GM19438 (cell line): ENCODE measurements around the gene POLDIP2.

Experiments
- ATAC-seq: cut with Tn5 transposase; IDR thresholded peaks from one replicate; pipeline ENCODE4 v1.9.1; 2021; ENCODE audit warnings: low read depth; ENCODE audit not compliant: unreplicated experiment

Gene POLDIP2

GRCh38 chr17:28390563-28390962, 33.2 kb upstream of the POLDIP2 start:
- no peak for ATAC-seq

DNA sequence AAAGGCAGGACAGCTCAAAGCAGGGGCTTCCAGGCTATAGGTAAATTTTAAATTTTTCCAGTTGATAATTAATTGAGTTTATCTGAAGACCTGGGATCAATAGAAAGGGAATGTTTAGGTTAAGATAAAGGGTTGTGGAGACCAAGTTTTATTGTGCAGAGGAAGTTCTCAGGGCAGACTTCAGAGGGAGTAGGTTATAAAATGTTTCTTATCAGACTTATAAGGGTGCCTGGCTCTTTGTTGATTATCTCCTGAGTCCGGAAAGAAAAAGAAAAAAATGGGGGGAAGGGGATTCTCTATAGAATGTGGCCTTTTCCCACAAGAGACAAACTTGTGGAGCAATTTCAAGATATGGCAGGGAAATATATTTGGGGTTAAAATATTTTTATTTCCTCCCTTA, 32.8 kb upstream of the POLDIP2 start:
- no peak for ATAC-seq

DNA sequence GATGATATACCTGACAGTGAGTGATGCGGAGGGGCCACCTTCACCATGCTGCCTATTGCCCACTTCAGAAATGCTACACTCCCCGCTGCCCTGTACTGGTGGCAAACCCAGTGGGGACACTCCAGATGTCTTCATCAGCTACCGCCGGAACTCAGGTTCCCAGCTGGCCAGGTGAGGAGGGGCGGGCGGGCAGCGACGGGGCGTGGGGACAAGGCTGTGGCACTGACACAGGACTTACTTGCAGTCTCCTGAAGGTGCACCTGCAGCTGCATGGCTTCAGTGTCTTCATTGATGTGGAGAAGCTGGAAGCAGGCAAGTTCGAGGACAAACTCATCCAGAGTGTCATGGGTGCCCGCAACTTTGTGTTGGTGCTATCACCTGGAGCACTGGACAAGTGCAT, 30.8 kb upstream of the POLDIP2 start:
- ATAC-seq: no peak

- ATAC-seq: no peak
These were observed 29.1 kb upstream of the POLDIP2 start for GRCh38 chr17:28386391-28386790.

- ATAC-seq: no peak
These were observed 28.1 kb upstream of the POLDIP2 start for GRCh38 chr17:28385406-28385805.

- no peak for ATAC-seq
These were observed 27.7 kb upstream of the POLDIP2 start for GRCh38 chr17:28385037-28385400.

DNA sequence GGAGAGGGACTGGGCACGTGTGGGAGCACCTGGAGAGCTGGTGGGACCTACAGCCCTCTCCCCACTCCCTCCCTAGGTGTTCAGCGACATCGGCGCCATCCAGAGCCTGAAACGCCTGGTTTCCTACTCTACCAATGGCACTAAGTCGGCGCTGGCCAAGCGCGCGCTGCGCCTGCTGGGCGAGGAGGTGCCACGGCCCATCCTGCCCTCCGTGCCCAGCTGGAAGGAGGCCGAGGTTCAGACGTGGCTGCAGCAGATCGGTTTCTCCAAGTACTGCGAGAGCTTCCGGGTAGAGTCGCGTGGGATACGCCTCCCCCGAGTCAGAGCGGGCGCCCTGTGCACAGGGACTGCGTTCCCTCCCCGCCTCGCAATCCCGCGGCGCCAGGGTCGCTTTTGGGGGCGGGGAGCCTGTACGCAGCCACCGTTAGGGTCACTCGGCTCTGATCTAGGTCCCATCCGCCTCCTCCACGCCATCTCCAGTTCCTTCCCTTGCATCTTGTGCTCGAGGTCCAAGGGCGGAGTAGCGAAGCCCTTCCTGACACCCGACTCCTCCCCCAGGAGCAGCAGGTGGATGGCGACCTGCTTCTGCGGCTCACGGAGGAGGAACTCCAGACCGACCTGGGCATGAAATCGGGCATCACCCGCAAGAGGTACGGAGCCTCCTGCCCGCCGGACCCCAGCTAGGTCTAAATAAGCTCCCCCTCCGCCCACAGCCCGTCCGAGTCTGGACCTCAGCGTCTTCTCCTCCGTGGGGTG, 27.1 kb upstream of the POLDIP2 start:
- no peak for ATAC-seq

- ATAC-seq: no peak
These were observed 24.0 kb upstream of the POLDIP2 start for GRCh38 chr17:28381141-28381825.

- no peak for ATAC-seq
These were observed 22.8 kb upstream of the POLDIP2 start for GRCh38 chr17:28379814-28380801.

DNA sequence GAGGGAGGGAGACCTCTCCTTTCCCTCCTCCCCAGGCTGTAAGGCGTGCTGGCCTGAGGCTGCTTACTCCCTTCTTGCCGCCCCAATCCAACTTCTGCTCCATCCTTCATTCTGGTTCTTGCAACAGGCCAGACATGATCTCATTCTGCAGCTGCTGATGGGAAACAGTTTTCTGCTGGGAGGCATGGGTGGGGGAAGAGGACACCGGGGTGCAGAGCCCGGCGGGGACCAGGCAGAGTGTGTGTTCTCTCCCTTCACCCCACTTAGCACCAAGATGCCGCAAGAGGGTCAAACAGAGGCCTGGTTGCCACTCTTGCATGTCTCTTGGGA, 15.6 kb upstream of the POLDIP2 start:
- ATAC-seq: no peak

DNA sequence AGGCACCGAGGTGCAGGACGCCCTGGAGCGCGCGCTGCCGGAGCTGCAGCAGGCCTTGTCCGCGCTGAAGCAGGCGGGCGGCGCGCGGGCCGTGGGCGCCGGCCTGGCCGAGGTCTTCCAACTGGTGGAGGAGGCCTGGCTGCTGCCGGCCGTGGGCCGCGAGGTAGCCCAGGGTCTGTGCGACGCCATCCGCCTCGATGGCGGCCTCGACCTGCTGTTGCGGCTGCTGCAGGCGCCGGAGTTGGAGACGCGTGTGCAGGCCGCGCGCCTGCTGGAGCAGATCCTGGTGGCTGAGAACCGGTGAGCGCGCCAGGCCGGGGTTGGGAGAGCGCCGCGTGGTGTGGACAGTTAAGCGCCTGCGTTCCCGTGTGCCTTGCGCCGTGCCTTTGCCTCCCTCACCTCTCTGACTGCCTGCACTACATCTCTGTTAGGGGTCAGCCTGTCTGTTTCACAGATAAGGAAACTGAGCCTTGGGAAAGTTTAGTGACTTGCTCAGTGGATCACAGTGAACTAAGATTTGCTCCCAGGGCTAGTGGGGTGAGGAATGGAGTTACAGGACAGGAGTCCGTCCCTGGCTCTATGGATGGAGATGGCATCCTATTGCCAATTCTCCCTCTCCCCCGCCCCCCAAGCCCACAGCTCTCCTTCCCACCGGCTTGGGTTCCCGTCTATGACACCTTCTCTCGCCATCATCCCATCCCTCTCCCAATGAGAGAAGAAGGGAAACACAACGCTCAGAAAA, 15.0 kb upstream of the POLDIP2 start:
- ATAC-seq: peak; percentile 23

DNA sequence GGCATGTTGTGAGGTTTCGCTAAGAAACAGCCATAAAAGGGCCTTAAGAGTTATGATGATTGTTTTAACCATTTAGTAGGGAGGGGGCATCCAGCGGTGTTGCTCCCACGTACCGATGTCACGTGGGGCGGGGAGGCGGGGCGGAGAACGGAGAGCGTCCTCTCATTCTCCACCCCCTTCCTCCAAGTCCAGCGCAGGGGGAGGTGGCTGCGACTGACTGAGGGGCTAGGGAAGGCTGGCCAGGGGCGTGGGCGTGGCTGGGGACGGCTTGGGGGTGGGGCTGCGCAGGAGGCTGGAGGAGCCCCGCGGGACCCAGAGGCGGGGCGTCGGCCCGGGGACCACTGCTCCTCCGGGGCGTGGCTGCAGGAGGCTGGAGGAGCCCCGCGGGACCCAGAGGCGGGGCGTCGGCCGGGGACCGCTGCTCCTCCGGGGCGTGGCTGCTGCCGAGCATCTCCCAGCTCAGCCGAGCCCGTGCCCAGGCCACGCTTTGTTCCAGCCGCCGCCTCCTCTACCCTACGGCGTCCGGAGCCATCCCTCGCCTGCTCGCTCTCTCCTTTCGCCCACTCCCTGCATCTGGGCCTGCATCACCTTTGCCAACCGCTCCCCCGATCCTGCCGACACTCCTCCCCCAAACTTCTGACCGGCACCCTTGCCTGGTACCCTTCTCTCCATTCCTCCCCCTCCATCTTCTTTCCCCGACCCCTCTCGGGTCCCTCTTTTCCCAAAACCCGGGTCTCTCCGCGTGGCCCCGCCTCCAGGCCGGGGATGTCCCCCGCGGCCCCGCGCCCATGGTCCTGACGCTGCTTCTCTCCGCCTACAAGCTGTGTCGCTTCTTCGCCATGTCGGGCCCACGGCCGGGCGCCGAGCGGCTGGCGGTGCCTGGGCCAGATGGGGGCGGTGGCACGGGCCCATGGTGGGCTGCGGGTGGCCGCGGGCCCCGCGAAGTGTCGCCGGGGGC, 14.2 kb upstream of the POLDIP2 start, which contains the start of gene SARM1:
Gene SARM1 (plus strand): TSS at position 450 of the 958 bp plus-strand sequence. CDS start 339 bp downstream, at position 789.
- ATAC-seq: peak; percentile 65

DNA sequence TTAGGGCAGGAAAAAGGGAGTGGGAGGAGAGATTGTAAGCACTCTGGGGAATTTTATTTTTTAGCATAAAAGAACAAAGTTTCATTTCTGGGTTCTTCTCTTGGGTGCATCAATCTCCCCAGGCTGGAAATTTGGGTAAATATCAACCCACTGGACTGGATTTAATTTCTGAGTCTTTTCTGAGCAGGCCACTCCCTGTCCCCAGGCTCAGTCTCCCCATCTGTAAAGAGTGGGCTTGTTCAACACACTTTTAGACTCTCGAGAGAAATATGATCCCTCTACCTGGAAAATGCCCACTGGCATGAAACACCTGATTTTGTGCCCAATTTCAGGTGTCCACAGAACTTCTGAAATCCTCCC, 13.4 kb upstream of the POLDIP2 start:
- ATAC-seq: no peak

GRCh38 chr17:28370035-28370743, 12.9 kb upstream of the POLDIP2 start, which contains the start of gene VTN:
Gene VTN, minus strand, starts transcription at chr17:28370307. Its CDS starts 104 bp downstream, at chr17:28370203.
- ATAC-seq: no peak

DNA sequence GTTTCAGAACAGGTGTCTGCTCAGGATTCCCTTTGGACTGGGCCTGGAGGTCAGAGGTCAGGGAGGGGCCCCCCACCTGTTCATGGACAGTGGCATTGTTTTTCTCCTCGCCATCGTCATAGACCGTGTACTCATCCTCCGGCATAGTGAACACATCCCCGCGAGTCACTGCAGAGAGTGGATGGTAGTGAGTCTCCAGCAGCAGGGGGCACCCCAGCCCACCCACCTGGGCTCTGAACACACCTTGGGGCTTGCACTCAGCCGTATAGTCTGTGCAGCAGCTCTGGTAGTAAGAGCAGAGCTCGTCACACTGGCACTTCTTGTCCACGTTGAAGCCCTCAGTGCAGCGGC, 12.3 kb upstream of the POLDIP2 start:
- ATAC-seq: no peak

DNA sequence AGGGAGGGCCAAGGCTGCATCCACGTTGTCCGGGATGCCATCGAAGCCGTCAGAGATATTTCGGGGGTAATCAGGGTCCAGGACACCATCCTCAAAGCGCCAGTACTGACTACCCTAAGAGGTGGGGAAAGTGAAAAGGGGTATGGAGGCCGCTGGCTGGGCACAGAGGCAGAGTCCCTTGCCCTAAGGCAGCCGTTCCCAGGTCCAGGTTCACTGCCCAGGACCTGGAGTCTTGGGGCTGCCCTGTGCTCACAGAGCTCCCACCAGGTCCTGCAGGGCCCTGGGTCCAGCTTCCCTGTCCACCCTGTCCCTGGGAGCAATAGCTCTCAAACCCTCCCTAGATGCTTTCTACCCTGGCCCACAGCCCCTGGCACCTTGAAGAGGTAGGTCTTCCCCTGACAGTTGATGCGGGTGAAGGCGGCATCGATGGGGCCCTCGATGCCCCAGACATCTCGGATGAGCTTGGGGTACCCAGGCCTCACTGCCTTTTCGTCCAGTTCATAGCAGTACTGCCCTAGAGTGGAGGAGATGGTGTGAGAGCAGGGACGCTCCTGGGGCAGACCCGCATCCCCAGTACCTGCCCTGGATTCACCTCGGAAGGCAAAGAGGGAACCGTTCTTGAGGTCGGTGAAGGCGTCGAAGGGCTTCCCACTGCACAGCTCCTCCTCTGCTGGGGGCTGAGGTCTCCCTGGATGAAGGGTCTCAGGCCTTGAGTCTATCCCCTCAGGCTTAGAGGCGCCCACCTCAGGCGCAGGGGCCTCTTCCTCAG, 11.8 kb upstream of the POLDIP2 start:
- ATAC-seq: no peak

- no peak for ATAC-seq
These were observed 11.0 kb upstream of the POLDIP2 start for GRCh38 chr17:28368306-28368831.
